Astrocyte (in vitro differentiated cells and primary cell): Measurements from ENCODE around the gene SPRING1. TPM values are rescaled to one million over a fixed set of nuclear protein-coding genes. Genes with fewer than 3 reads are reported as not detected.

ENCODE experiments used
- DNase-seq: peaks from one replicate; pipeline ENCODE4 v3.0.0-alpha.2; 2010; ENCODE audit warnings: low read depth
- FAIRE-seq: peaks from 2 replicates; lab custom pipeline; 2011; peaks lifted over from hg19 to GRCh38; lab: Jason Lieb, UNC
- H2AFZ ChIP-seq: 2 replicates; pipeline ENCODE4 v1.6.0; 2012; ENCODE audit warnings: low read depth, low read length, inconsistent platforms
- H3K27ac ChIP-seq: 2 replicates; pipeline ENCODE4 v1.5.1; 2011; ENCODE audit warnings: low read depth, low read length, inconsistent platforms
- H3K27me3 ChIP-seq: 2 replicates; pipeline ENCODE4 v1.6.0; 2011; ENCODE audit warnings: low read length, inconsistent platforms; ENCODE audit not compliant: insufficient read depth
- H3K36me3 ChIP-seq: 2 replicates; pipeline ENCODE4 v1.5.1; 2011; ENCODE audit warnings: low read length, inconsistent platforms; ENCODE audit not compliant: insufficient read depth
- H3K4me1 ChIP-seq: 2 replicates; pipeline ENCODE4 v1.5.1; 2011; ENCODE audit warnings: low read length, inconsistent platforms; ENCODE audit not compliant: insufficient read depth
- H3K4me2 ChIP-seq: 2 replicates; pipeline ENCODE4 v1.6.0; 2012; ENCODE audit warnings: low read length, inconsistent platforms
- H3K4me3 ChIP-seq: 2 replicates; pipeline ENCODE4 v1.5.1; 2011; ENCODE audit warnings: low read depth, mild to moderate bottlenecking, low read length, inconsistent platforms; ENCODE audit not compliant: insufficient read depth
- H3K79me2 ChIP-seq: 2 replicates; pipeline ENCODE4 v1.6.0; 2012; ENCODE audit warnings: mild to moderate bottlenecking, low read length, inconsistent platforms; ENCODE audit not compliant: insufficient read depth
- H3K9ac ChIP-seq: 2 replicates; pipeline ENCODE4 v1.6.0; 2012; ENCODE audit warnings: mild to moderate bottlenecking, low read length, inconsistent platforms
- H3K9me3 ChIP-seq: 2 replicates; pipeline ENCODE4 v1.5.1; 2012; ENCODE audit warnings: low read depth, mild to moderate bottlenecking, low read length, inconsistent platforms; ENCODE audit not compliant: insufficient read depth
- H4K20me1 ChIP-seq: 2 replicates; pipeline ENCODE4 v1.6.0; 2012; ENCODE audit warnings: low read length, inconsistent platforms; ENCODE audit not compliant: insufficient read depth
- H3K27ac Mint-ChIP-seq: one replicate; pipeline ENCODE4 v1.8.0; 2021; ENCODE audit warnings: mild to moderate bottlenecking, mixed read lengths; ENCODE audit not compliant: unreplicated experiment
- H3K27me3 Mint-ChIP-seq: one replicate; pipeline ENCODE4 v1.8.0; 2021; ENCODE audit warnings: low read depth, mixed read lengths; ENCODE audit not compliant: unreplicated experiment
- H3K36me3 Mint-ChIP-seq: one replicate; pipeline ENCODE4 v1.8.0; 2021; ENCODE audit warnings: low read depth, mixed read lengths; ENCODE audit not compliant: unreplicated experiment
- H3K4me1 Mint-ChIP-seq: one replicate; pipeline ENCODE4 v1.8.0; 2021; ENCODE audit warnings: low read depth, mixed read lengths; ENCODE audit not compliant: unreplicated experiment
- H3K4me3 Mint-ChIP-seq: one replicate; pipeline ENCODE4 v1.8.0; 2021; ENCODE audit warnings: mild to moderate bottlenecking, moderate library complexity, mixed read lengths; ENCODE audit not compliant: unreplicated experiment
- H3K9me3 Mint-ChIP-seq: one replicate; pipeline ENCODE4 v1.8.0; 2021; ENCODE audit warnings: mild to moderate bottlenecking, mixed read lengths; ENCODE audit not compliant: unreplicated experiment
- CTCF ChIP-seq: IDR thresholded peaks from 2 replicates; pipeline ENCODE4 v1.5.1; 2011; ENCODE audit warnings: low read depth, mild to moderate bottlenecking, inconsistent platforms, low read length, moderate library complexity; ENCODE audit not compliant: insufficient read depth
- EZH2 ChIP-seq: IDR thresholded peaks from 2 replicates; pipeline ENCODE4 v1.6.1; 2012; ENCODE audit warnings: mild to moderate bottlenecking, low read length, inconsistent platforms; ENCODE audit not compliant: insufficient read depth
- total RNA-seq: library from RNA; stranded (reverse); gene quantifications from 2 replicates; pipeline ENCODE4 v1.2.1, GENCODE V29; 2021

Gene SPRING1
- total RNA-seq, 1 donor from 2014 or later, result 54.2 TPM

GRCh38 chr12:116736962-116737773 lies 701 bp downstream of the SPRING1 start:
- H3K27me3 ChIP-seq, result no peaks in the 10 kb centered on the region
- peaks cover 42% of the 10 kb centered on the region for H3K79me2 ChIP-seq
- Mint-ChIP-seq H3K4me1 (peaks cover 8% of the 10 kb centered on the region), H3K4me3 (peak overlapping the region; percentile 94), H3K27ac (peak overlapping the region; percentile 44), H3K36me3 (peaks cover 4% of the 10 kb centered on the region), H3K9me3 (no peaks in the 10 kb centered on the region), H3K27me3 (no peaks in the 10 kb centered on the region)
- H4K20me1 ChIP-seq, result peaks cover 36% of the 10 kb centered on the region
- no peaks in the 10 kb centered on the region for H3K9me3 ChIP-seq
- H3K4me3 ChIP-seq, result peak overlapping the region; percentile 88
- DNase-seq, result no peak
- peak overlapping the region; percentile 100 for H3K4me2 ChIP-seq
- peaks cover 13% of the 10 kb centered on the region for H3K4me1 ChIP-seq
- H2AFZ ChIP-seq, result peak overlapping the region; percentile 82
- H3K27ac ChIP-seq, result peak overlapping the region; percentile 54
- no peak for FAIRE-seq
- H3K36me3 ChIP-seq, result peaks cover 3% of the 10 kb centered on the region
- TF ChIP-seq CTCF (no peak), EZH2 (no peak)
- H3K9ac ChIP-seq, result peak overlapping the region; percentile 96

- Mint-ChIP-seq H3K4me1 (peaks cover 8% of the 10 kb centered on the region), H3K4me3 (peak overlapping the region; percentile 94)
Measured at GRCh38 chr12:116735951-116736599, 1.8 kb downstream of the SPRING1 start.

More at GRCh38 chr12:116735951-116736599, 1.8 kb downstream of the SPRING1 start:
- FAIRE-seq (no peak), DNase-seq (no peak)
- peaks cover 47% of the 10 kb centered on the region for H4K20me1 ChIP-seq
- H2AFZ ChIP-seq, result no peak overlapping the region
- H3K36me3 ChIP-seq, result peaks cover 3% of the 10 kb centered on the region
- H3K9ac ChIP-seq, result peak overlapping the region; percentile 96
- H3K9me3 ChIP-seq, result no peaks in the 10 kb centered on the region
- H3K9me3 Mint-ChIP-seq, result no peaks in the 10 kb centered on the region
- no peak overlapping the region for H3K27ac Mint-ChIP-seq
- peaks cover 53% of the 10 kb centered on the region for H3K79me2 ChIP-seq
- no peak overlapping the region for H3K4me3 ChIP-seq
- H3K4me1 ChIP-seq, result peaks cover 13% of the 10 kb centered on the region
- no peak overlapping the region for H3K27ac ChIP-seq
- H3K4me2 ChIP-seq, result peak overlapping the region; percentile 100
- no peak for TF ChIP-seq EZH2
- TF ChIP-seq CTCF, result no peak
- H3K27me3 Mint-ChIP-seq, result no peaks in the 10 kb centered on the region
- H3K36me3 Mint-ChIP-seq, result peaks cover 4% of the 10 kb centered on the region
- H3K27me3 ChIP-seq, result no peaks in the 10 kb centered on the region
